Measurements from ENCODE around the gene NAB2. TPM values are rescaled to one million over a fixed set of nuclear protein-coding genes. Genes with fewer than 3 reads are reported as not detected.

NAB2 gene
- polyA plus RNA-seq, 3 donors = 1.00 to 8.3 (median 2.7) TPM

DNA sequence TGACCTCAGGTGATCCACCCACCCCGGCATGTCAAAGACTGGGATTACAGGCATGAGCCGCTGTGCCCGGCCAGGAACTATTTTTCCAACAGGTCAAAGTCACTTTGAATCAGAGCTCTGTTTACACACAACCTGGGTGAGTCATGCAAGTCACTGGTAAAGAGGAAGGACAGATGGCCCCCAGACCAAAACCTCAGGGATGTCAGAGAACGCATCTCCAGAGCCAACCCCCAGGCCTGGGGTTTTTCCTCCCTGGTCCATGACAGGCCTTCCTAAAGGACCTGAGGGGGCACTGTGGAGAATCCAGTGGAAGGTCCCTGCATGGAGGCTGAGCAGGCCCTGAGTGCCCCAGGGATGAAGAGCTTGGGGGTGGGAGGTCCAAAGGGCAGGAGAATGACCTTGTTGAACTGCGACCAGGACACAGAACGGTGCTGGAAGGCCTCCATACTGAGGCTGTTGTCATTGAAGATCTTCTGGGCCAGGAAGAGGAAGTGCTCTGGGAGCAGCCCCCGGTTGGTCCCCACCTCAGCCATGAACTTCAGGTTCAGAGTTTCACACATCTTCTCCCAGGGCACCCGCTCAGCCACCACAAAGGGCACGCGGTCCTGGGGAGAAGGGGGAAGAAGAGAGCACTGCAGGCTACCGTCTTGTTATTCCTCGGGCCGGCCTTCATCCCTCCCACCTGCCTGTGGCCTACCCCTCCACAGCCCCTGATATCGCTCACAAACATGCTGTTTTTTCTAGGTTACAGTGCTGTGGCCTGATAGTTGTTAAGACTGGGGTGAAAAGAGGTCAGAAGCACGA lies 13.2 kb downstream of the NAB2 start:
- H3K9ac ChIP-seq (ENCODE audit: insufficient read depth, low read length, poor library complexity, severe bottlenecking) = no peak overlapping the region
- H4K20me1 ChIP-seq (ENCODE audit: insufficient read depth, low read length) = peaks cover 100% of the 10 kb centered on the region
- H3K27me3 Mint-ChIP-seq (ENCODE audit: low read depth in 3 of 3) = no peaks in the 10 kb centered on the region
- H3K36me3 ChIP-seq (replicated peaks in 1 of 2; ENCODE audit: control insufficient read depth in 1 of 2, insufficient read depth in 2 of 2, low read length in 2 of 2) = peaks cover 77 to 97% of the 10 kb centered on the region in 2 donors
- H3K36me3 Mint-ChIP-seq = peaks cover 84 to 99% of the 10 kb centered on the region in 2 donors
- H3K4me3 ChIP-seq (replicated peaks in 1 of 3; ENCODE audit: low read depth in 2 of 3, low read length in 3 of 3) = no peak overlapping the region
- peaks cover 0 to 2% (median 0%) of the 10 kb centered on the region in 7 donors for H3K9me3 Mint-ChIP-seq
- TF ChIP-seq, protein P1, sequence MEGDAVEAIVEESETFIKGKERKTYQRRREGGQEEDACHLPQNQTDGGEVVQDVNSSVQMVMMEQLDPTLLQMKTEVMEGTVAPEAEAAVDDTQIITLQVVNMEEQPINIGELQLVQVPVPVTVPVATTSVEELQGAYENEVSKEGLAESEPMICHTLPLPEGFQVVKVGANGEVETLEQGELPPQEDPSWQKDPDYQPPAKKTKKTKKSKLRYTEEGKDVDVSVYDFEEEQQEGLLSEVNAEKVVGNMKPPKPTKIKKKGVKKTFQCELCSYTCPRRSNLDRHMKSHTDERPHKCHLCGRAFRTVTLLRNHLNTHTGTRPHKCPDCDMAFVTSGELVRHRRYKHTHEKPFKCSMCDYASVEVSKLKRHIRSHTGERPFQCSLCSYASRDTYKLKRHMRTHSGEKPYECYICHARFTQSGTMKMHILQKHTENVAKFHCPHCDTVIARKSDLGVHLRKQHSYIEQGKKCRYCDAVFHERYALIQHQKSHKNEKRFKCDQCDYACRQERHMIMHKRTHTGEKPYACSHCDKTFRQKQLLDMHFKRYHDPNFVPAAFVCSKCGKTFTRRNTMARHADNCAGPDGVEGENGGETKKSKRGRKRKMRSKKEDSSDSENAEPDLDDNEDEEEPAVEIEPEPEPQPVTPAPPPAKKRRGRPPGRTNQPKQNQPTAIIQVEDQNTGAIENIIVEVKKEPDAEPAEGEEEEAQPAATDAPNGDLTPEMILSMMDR (IDR thresholded peaks at IDR 0.05) = no peak
- H3K9me3 ChIP-seq (replicated peaks in 1 of 2; ENCODE audit: control insufficient read depth in 1 of 2, insufficient read depth in 1 of 2, low read length in 2 of 2) = no peaks in the 10 kb centered on the region
- H3K79me2 ChIP-seq (ENCODE audit: insufficient read depth, low read length) = peaks cover 26% of the 10 kb centered on the region
- peak overlapping the region; percentile 57 to 90 (median 84) for H3K27ac Mint-ChIP-seq
- peaks cover 7 to 38% of the 10 kb centered on the region in 2 donors for H3K4me1 ChIP-seq (ENCODE audit: control insufficient read depth in 1 of 2, insufficient read depth in 2 of 2, low read length in 2 of 2)
- peaks cover 41% of the 10 kb centered on the region for H3K4me1 Mint-ChIP-seq
- WGBS (ENCODE audit: insufficient coverage) = 73% methylated on average over 3 of the region's 15 CpGs
- H3K27ac ChIP-seq (ENCODE audit: low read depth in 1 of 2, low read length in 2 of 2) = peak overlapping the region; percentile 26 to 62
- no peaks in the 10 kb centered on the region for H3K27me3 ChIP-seq (ENCODE audit: control insufficient read depth in 2 of 2, insufficient read depth in 2 of 2, low read length in 2 of 2)
- peak; percentile 18 to 73 (median 33) for DNase-seq
- no peak overlapping the region for H3K4me2 ChIP-seq (replicated peaks; ENCODE audit: extremely low read depth, low read length, poor library complexity, severe bottlenecking)
- intact Hi-C loops (cut with micrococcal nuclease) = no loop called here
- H3K4me3 Mint-ChIP-seq = no peak overlapping the region
- no peak overlapping the region for H2AFZ ChIP-seq (ENCODE audit: insufficient read depth, low read depth, low read length, poor library complexity, severe bottlenecking)

DNA sequence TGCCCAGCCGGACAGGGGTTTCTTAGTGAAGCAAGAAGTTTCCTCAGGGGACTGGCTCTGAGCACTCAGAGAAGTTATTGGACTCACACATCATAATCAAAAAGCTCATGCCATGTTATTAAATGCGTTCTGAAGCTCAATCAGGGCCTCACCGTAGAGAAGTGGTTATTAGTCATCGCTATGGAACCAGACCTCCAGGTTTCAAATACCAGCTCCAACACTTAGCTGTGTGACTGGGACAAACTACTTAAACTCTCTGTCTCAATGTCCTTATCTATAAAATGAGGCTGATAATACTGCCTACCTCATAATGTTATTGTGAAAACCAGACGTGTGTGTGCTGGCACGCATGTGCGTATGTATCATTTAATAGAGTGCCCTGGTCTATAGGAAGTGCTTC lies 14.9 kb downstream of the NAB2 start:
- no peak overlapping the region for H3K9ac ChIP-seq (ENCODE audit: insufficient read depth, low read length, poor library complexity, severe bottlenecking)
- H3K27me3 ChIP-seq (ENCODE audit: control insufficient read depth in 2 of 2, insufficient read depth in 2 of 2, low read length in 2 of 2) = no peaks in the 10 kb centered on the region
- Mint-ChIP-seq H3K4me1 (peaks cover 59% of the 10 kb centered on the region), H3K9me3 (peaks cover 0 to 2% (median 0%) of the 10 kb centered on the region in 7 donors), H3K36me3 (peaks cover 79 to 98% of the 10 kb centered on the region in 2 donors), H3K4me3 (no peak overlapping the region), H3K27me3 (ENCODE audit: low read depth in 3 of 3) (no peaks in the 10 kb centered on the region), H3K27ac (peak overlapping the region in 1 of 7 donors; percentile 79)
- TF ChIP-seq, protein P1 (IDR thresholded peaks at IDR 0.05) = no peak
- no peak for DNase-seq
- H3K27ac ChIP-seq (ENCODE audit: low read depth in 1 of 2, low read length in 2 of 2) = peak overlapping the region in 1 of 2 donors; percentile 48
- no peak overlapping the region for H2AFZ ChIP-seq (ENCODE audit: insufficient read depth, low read depth, low read length, poor library complexity, severe bottlenecking)
- no peaks in the 10 kb centered on the region for H3K9me3 ChIP-seq (replicated peaks in 1 of 2; ENCODE audit: control insufficient read depth in 1 of 2, insufficient read depth in 1 of 2, low read length in 2 of 2)
- peaks cover 44% of the 10 kb centered on the region for H3K79me2 ChIP-seq (ENCODE audit: insufficient read depth, low read length)
- peaks cover 100% of the 10 kb centered on the region for H4K20me1 ChIP-seq (ENCODE audit: insufficient read depth, low read length)
- H3K36me3 ChIP-seq (replicated peaks in 1 of 2; ENCODE audit: control insufficient read depth in 1 of 2, insufficient read depth in 2 of 2, low read length in 2 of 2) = peaks cover 73 to 96% of the 10 kb centered on the region in 2 donors
- H3K4me2 ChIP-seq (replicated peaks; ENCODE audit: extremely low read depth, low read length, poor library complexity, severe bottlenecking) = no peak overlapping the region
- H3K4me1 ChIP-seq (ENCODE audit: control insufficient read depth in 1 of 2, insufficient read depth in 2 of 2, low read length in 2 of 2) = peaks cover 18 to 54% of the 10 kb centered on the region in 2 donors
- H3K4me3 ChIP-seq (replicated peaks in 1 of 3; ENCODE audit: low read depth in 2 of 3, low read length in 3 of 3) = no peak overlapping the region
- intact Hi-C loops (cut with micrococcal nuclease) = no loop called here
- WGBS (ENCODE audit: insufficient coverage) = 100% methylated on average over 2 of the region's 7 CpGs
